Naive thymus-derived CD4-positive, alpha-beta T cell (primary cell): ENCODE measurements around the gene PTPRK. TPM values are rescaled to one million over a fixed set of nuclear protein-coding genes. Genes with fewer than 3 reads are reported as not detected.

Experiments
- ATAC-seq: fragments of 150-1000 bp; cut with Tn5 transposase; 2 replicates; pipeline ENCODE4 v1.10.0; 2021; ENCODE audit warnings: mild to moderate bottlenecking, moderate library complexity
- CTCF ChIA-PET: fragments of 350-600 bp; sonication (Branson Sonifier 250); formaldehyde crosslinking; loops from one replicate; lab custom pipeline; 2021; ENCODE audit warnings: antibody characterized with exemption; lab: Charles Lee
- POLR2A ChIA-PET: fragments of 350-600 bp; sonication (Branson Sonifier 250); formaldehyde crosslinking; loops from one replicate; lab custom pipeline; 2021; ENCODE audit warnings: antibody characterized with exemption, inconsistent platforms; lab: Charles Lee
- DNase-seq, 9 donors: peaks; one replicate each; pipeline versions ENCODE4 v3.0.0 to v3.0.0-alpha.2; 2020 to 2022; ENCODE audit warnings: mixed read lengths in 1 of 9
- H3K27ac ChIP-seq: one replicate; pipeline ENCODE4 v1.7.0; 2013; ENCODE audit warnings: mild to moderate bottlenecking, low read depth, low read length, moderate library complexity
- H3K27me3 ChIP-seq, 2 donors: one replicate each; pipeline ENCODE4 v1.7.0; 2013; ENCODE audit warnings: low read length in 2 of 2, mild to moderate bottlenecking in 2 of 2, moderate library complexity in 2 of 2; ENCODE audit not compliant: control insufficient read depth in 2 of 2, insufficient read depth in 2 of 2
- H3K36me3 ChIP-seq, 3 experiments: 1 replicate in 2 of 3; 2 replicates in 1 of 3; pipeline ENCODE4 v1.7.0; 2013; ENCODE audit warnings: low read length in 3 of 3, mild to moderate bottlenecking in 3 of 3, moderate library complexity in 1 of 3; ENCODE audit not compliant: insufficient read depth in 3 of 3, control insufficient read depth in 2 of 3
- H3K4me1 ChIP-seq, 2 donors: one replicate each; pipeline ENCODE4 v1.7.0; 2013; ENCODE audit warnings: low read length in 2 of 2, mild to moderate bottlenecking in 2 of 2, moderate library complexity in 1 of 2; ENCODE audit not compliant: control insufficient read depth in 2 of 2, insufficient read depth in 2 of 2
- H3K4me3 ChIP-seq: 2 replicates; pipeline ENCODE4 v1.7.0; 2013; ENCODE audit warnings: mild to moderate bottlenecking, low read length
- H3K9me3 ChIP-seq, 3 experiments: 1 replicate in 2 of 3; 2 replicates in 1 of 3; pipeline ENCODE4 v1.7.0; 2013; ENCODE audit warnings: low read length in 3 of 3; ENCODE audit not compliant: control insufficient read depth in 2 of 3
- H3K27ac Mint-ChIP-seq, 9 donors: one replicate each; pipeline ENCODE4 v1.8.0; 2020 to 2022; ENCODE audit warnings: mixed read lengths in 9 of 9, mild to moderate bottlenecking in 8 of 9, moderate library complexity in 5 of 9, inconsistent platforms in 2 of 9
- H3K27me3 Mint-ChIP-seq, 5 donors: one replicate each; pipeline ENCODE4 v1.8.0; 2021 to 2022; ENCODE audit warnings: mixed read lengths in 5 of 5, mild to moderate bottlenecking in 1 of 5
- H3K36me3 Mint-ChIP-seq, 5 donors: one replicate each; pipeline ENCODE4 v1.8.0; 2020 to 2022; ENCODE audit warnings: mixed read lengths in 5 of 5, mild to moderate bottlenecking in 3 of 5, inconsistent platforms in 1 of 5
- H3K4me1 Mint-ChIP-seq, 7 donors: one replicate each; pipeline ENCODE4 v1.8.0; 2020 to 2022; ENCODE audit warnings: mixed read lengths in 7 of 7, mild to moderate bottlenecking in 3 of 7, inconsistent platforms in 1 of 7
- H3K4me3 Mint-ChIP-seq, 10 donors: one replicate each; pipeline ENCODE4 v1.8.0; 2020 to 2022; ENCODE audit warnings: mild to moderate bottlenecking in 10 of 10, mixed read lengths in 10 of 10, moderate library complexity in 6 of 10, inconsistent platforms in 2 of 10
- H3K9me3 Mint-ChIP-seq, 11 donors: one replicate each; pipeline ENCODE4 v1.8.0; 2020 to 2022; ENCODE audit warnings: mixed read lengths in 11 of 11, mild to moderate bottlenecking in 4 of 11, inconsistent platforms in 1 of 11, moderate library complexity in 1 of 11
- intact Hi-C, 2 donors: fragments of 100-400 bp; cut with micrococcal nuclease; formaldehyde crosslinking; loops; one replicate each; pipeline ENCODE4 v1.15.1; 2023
- polyA plus RNA-seq, 2 donors: library from polyadenylated mRNA; unstranded; fragments of 300-500 nt; fragmentation: Illumina TruSeq; gene quantifications; one replicate each; pipeline ENCODE4 v1.2.3, GENCODE V29; 2021
- total RNA-seq, 6 experiments: library from RNA in 5 of 6; stranded (reverse) in 5 of 6; gene quantifications; 1 replicate in 5 of 6; 2 replicates in 1 of 6; pipeline ENCODE4 v1.2.3 and lab custom pipeline; 2021 to 2026

PTPRK gene
- total and polyA plus RNA-seq, 7 experiments from 2014 or later, result 1.3 to 6.5 (median 2.3) TPM

DNA sequence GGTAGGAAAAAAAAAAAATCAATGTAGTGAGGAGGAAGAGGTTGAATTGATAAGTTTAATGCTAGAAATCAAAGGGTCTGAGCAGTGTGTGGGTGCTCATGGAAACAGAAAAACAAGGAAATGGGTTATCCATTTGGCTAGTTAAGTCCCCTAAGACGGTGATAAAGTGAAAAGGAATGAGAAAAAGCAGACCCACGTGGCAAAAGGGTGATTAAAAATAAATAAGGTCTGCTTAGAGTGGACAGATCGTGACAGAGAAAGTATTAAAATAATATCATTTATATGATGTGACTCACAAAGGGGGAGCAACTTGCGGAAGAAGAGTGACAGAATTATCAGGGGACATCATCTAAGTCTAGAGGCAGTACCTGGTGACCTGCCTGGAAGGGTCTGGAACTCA, 367.8 kb downstream of the PTPRK start:
- intact Hi-C loops, result no loop called here
- no peak overlapping the region for H3K27ac ChIP-seq
- H3K4me3 ChIP-seq, result no peak overlapping the region
- no peak overlapping the region for H3K27ac Mint-ChIP-seq
- H3K36me3 ChIP-seq, result no peaks in the 10 kb centered on the region
- no peaks in the 10 kb centered on the region for H3K27me3 ChIP-seq
- ChIA-PET CTCF (no interaction called here), POLR2A (no interaction called here)
- peaks cover 0 to 5% (median 0%) of the 10 kb centered on the region in 11 donors for H3K9me3 Mint-ChIP-seq
- no peaks in the 10 kb centered on the region for H3K4me1 ChIP-seq
- H3K4me1 Mint-ChIP-seq, result peaks cover 0 to 5% (median 0%) of the 10 kb centered on the region in 7 donors
- H3K9me3 ChIP-seq, result no peaks in the 10 kb centered on the region
- peaks cover 0 to 13% (median 0%) of the 10 kb centered on the region in 5 donors for H3K27me3 Mint-ChIP-seq
- H3K4me3 Mint-ChIP-seq, result no peak overlapping the region
- ATAC-seq, result no peak
- no peak for DNase-seq
- peaks cover 0 to 3% (median 0%) of the 10 kb centered on the region in 5 donors for H3K36me3 Mint-ChIP-seq

DNA sequence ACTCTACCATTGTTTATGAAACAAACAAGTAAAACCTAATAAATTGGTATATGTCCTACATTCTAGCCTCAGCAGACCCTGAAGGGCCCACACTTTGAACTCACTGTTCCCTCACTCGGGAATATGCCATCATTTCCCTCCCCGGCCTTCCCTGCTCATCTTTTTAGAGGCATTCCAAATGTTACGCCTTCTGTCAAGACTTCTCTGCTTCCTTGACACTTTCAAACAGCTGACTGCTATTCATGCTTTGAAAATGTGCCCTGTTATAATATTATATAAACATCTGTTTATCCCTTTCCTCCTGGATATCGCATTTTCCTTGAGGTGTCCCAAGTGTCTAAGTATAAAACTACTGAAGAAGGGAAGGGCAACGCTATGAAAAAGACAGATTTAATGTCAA, 370.0 kb downstream of the PTPRK start:
- no peaks in the 10 kb centered on the region for H3K4me1 ChIP-seq
- Mint-ChIP-seq H3K4me3 (no peak overlapping the region), H3K27ac (no peak overlapping the region), H3K4me1 (peaks cover 0 to 6% (median 0%) of the 10 kb centered on the region in 7 donors), H3K9me3 (no peaks in the 10 kb centered on the region), H3K36me3 (no peaks in the 10 kb centered on the region), H3K27me3 (peaks cover 0 to 13% (median 0%) of the 10 kb centered on the region in 5 donors)
- H3K27ac ChIP-seq, result no peak overlapping the region
- ChIA-PET POLR2A (no interaction called here), CTCF (no interaction called here)
- H3K9me3 ChIP-seq, result no peaks in the 10 kb centered on the region
- intact Hi-C loops, result no loop called here
- no peaks in the 10 kb centered on the region for H3K36me3 ChIP-seq
- H3K27me3 ChIP-seq, result no peaks in the 10 kb centered on the region
- ATAC-seq (no peak), DNase-seq (no peak)
- H3K4me3 ChIP-seq, result no peak overlapping the region

DNA sequence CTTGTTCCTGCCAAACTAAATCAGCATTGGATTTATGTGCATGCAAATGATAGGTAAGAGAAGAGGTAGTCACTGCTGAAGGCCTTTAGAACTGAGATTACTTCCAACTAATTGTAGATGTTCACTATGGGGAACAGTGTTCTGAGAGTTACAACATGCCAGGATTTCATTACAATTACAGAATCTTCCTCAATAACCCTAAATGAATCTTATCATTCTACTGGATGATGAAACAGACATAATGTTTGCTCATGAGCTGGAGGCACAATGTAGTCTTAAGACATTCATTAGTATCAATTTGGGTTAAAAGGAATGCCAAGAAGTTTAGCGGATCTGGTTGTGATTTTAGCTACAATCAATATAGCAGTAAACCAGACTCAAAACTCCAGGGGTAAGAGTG, 370.6 kb downstream of the PTPRK start:
- Histone ChIP-seq H3K27ac (no peak overlapping the region), H3K4me1 (no peaks in the 10 kb centered on the region), H3K9me3 (no peaks in the 10 kb centered on the region), H3K4me3 (no peak overlapping the region), H3K27me3 (no peaks in the 10 kb centered on the region), H3K36me3 (no peaks in the 10 kb centered on the region)
- H3K27ac Mint-ChIP-seq, result no peak overlapping the region
- ATAC-seq, result no peak
- H3K4me1 Mint-ChIP-seq, result peaks cover 2 to 10% (median 2%) of the 10 kb centered on the region in 7 donors
- peaks cover 0 to 13% (median 0%) of the 10 kb centered on the region in 5 donors for H3K27me3 Mint-ChIP-seq
- POLR2A ChIA-PET, result no interaction called here
- no peak for DNase-seq
- no peaks in the 10 kb centered on the region for H3K9me3 Mint-ChIP-seq
- no peak overlapping the region for H3K4me3 Mint-ChIP-seq
- intact Hi-C loops, result no loop called here
- H3K36me3 Mint-ChIP-seq, result no peaks in the 10 kb centered on the region
- CTCF ChIA-PET, result no interaction called here

DNA sequence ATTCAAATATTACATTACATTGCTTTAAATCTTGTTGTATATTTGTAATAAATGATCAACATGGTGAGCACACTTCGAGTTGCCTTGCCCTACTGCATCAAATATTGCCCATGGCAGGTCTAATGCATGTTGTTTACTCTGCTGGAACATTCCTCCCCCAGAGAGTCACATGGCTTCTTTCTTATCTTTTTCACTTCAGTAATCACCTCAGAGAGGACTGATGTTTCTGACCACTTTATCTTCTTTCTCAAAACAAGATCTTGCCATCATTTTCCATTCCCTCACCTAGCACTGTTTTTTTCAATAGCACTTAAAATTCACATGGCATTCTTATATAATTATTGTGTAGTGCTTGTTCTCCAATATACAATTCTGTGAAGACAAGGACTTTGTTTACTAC, 376.1 kb downstream of the PTPRK start:
- no peaks in the 10 kb centered on the region for H3K9me3 ChIP-seq
- Mint-ChIP-seq H3K9me3 (no peaks in the 10 kb centered on the region), H3K4me3 (peak overlapping the region in 1 of 10 donors; percentile 21), H3K27me3 (no peaks in the 10 kb centered on the region), H3K27ac (no peak overlapping the region), H3K4me1 (peaks cover 5 to 29% (median 16%) of the 10 kb centered on the region in 7 donors), H3K36me3 (no peaks in the 10 kb centered on the region)
- POLR2A ChIA-PET, result no interaction called here
- DNase-seq, result no peak
- no peak overlapping the region for H3K27ac ChIP-seq
- no peak for ATAC-seq
- H3K36me3 ChIP-seq, result no peaks in the 10 kb centered on the region
- no peaks in the 10 kb centered on the region for H3K4me1 ChIP-seq
- H3K27me3 ChIP-seq, result no peaks in the 10 kb centered on the region
- CTCF ChIA-PET, result no interaction called here
- H3K4me3 ChIP-seq, result no peak overlapping the region
- intact Hi-C loops, result no loop called here

DNA sequence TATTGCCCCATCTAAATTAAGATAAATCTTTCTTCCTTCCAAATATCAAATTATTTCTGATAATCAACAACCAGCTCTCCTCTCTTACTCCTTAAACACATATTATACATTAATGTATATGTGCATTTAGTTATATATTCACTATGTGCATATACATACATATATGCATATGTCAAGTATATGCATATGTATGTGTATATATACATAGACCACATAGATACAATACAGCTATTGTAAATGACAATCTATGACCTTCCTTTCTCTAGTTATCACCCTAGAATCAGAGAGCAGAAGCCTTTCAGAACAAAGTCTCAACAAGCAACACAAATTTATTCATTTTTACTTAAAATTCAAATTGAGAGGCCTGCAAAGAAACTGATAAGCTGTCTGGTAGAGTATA, 378.5 kb downstream of the PTPRK start:
- no peak for DNase-seq
- no peak overlapping the region for H3K4me3 Mint-ChIP-seq
- Histone ChIP-seq H3K27me3 (no peaks in the 10 kb centered on the region), H3K4me1 (no peaks in the 10 kb centered on the region), H3K4me3 (no peak overlapping the region), H3K9me3 (no peaks in the 10 kb centered on the region), H3K27ac (no peak overlapping the region), H3K36me3 (no peaks in the 10 kb centered on the region)
- no peak for ATAC-seq
- ChIA-PET POLR2A (interaction anchor here (0.6 kb wide), 1 partner anchor 36 kb away, joined by 3 read pairs; no protein-coding TSS in a partner anchor), CTCF (no interaction called here)
- H3K9me3 Mint-ChIP-seq, result no peaks in the 10 kb centered on the region
- H3K27me3 Mint-ChIP-seq, result no peaks in the 10 kb centered on the region
- no peaks in the 10 kb centered on the region for H3K36me3 Mint-ChIP-seq
- intact Hi-C loops, result no loop called here
- H3K27ac Mint-ChIP-seq, result no peak overlapping the region
- H3K4me1 Mint-ChIP-seq, result peaks cover 5 to 23% (median 16%) of the 10 kb centered on the region in 7 donors

DNA sequence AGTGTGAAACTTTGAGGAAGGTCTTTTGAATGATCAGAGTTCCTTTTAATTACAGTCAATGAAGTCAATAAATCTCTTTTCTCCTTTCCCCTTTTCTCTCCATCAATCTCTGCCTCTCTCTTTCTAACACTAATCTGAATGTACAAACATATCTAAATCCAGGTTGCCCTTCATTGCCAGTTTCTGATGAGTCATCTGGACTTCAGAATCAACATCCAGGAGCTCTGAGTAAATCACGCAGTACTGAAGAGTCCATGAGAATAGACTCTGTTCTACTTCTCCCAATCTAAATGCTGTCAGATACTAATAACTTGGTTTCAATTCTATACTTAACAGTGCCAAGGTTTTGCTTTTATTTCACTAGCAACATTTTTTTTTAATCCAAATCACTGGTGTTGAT, 380.9 kb downstream of the PTPRK start:
- Mint-ChIP-seq H3K9me3 (no peaks in the 10 kb centered on the region), H3K4me1 (peaks cover 7 to 18% (median 12%) of the 10 kb centered on the region in 7 donors), H3K4me3 (no peak overlapping the region), H3K27me3 (no peaks in the 10 kb centered on the region), H3K27ac (no peak overlapping the region), H3K36me3 (peaks cover 0 to 6% (median 0%) of the 10 kb centered on the region in 5 donors)
- intact Hi-C loops, result no loop called here
- H3K27ac ChIP-seq, result no peak overlapping the region
- ATAC-seq (no peak), DNase-seq (no peak)
- CTCF ChIA-PET, result no interaction called here
- no peak overlapping the region for H3K4me3 ChIP-seq
- POLR2A ChIA-PET, result interaction anchor here (0.7 kb wide), 1 partner anchor 251 kb away, joined by 4 read pairs; no protein-coding TSS in a partner anchor
- H3K36me3 ChIP-seq, result no peaks in the 10 kb centered on the region
- no peaks in the 10 kb centered on the region for H3K4me1 ChIP-seq
- no peaks in the 10 kb centered on the region for H3K27me3 ChIP-seq
- no peaks in the 10 kb centered on the region for H3K9me3 ChIP-seq

DNA sequence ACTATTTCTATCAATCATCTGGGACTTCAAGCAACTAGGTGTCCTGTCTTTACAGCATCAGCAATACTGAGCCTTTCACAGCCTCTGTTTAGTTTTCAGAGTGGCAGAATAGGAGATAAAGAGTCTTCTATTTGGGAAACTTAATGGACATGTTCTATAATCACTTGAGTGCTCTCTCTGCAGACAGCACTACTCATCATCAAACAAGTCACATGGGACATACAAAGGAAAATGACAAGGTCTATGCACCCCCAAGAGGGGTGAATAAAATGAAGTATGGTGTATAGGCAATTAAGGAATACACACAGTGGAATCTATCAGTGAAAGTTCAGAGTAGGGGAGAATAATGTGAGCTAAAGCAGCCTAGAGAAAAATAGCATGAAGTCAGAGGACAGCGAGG, 381.7 kb downstream of the PTPRK start:
- no peaks in the 10 kb centered on the region for H3K9me3 ChIP-seq
- Mint-ChIP-seq H3K27me3 (no peaks in the 10 kb centered on the region), H3K4me3 (no peak overlapping the region), H3K9me3 (no peaks in the 10 kb centered on the region), H3K27ac (no peak overlapping the region), H3K4me1 (peaks cover 3 to 9% (median 7%) of the 10 kb centered on the region in 7 donors), H3K36me3 (peaks cover 0 to 6% (median 0%) of the 10 kb centered on the region in 5 donors)
- DNase-seq, result no peak
- ATAC-seq, result no peak
- no peaks in the 10 kb centered on the region for H3K36me3 ChIP-seq
- H3K4me1 ChIP-seq, result no peaks in the 10 kb centered on the region
- no peak overlapping the region for H3K4me3 ChIP-seq
- H3K27me3 ChIP-seq, result no peaks in the 10 kb centered on the region
- H3K27ac ChIP-seq, result no peak overlapping the region
- ChIA-PET POLR2A (no interaction called here), CTCF (no interaction called here)
- intact Hi-C loops, result no loop called here
